Measurements from ENCODE around the gene SRGAP3. TPM values are rescaled to one million over a fixed set of nuclear protein-coding genes. Genes with fewer than 3 reads are reported as not detected.

SRGAP3 gene
- total RNA-seq, 1 donor from 2014 or later, result 0.99 TPM

- Mint-ChIP-seq H3K9me3 (ENCODE audit: low read depth) (no peaks in the 10 kb centered on the region), H3K27ac (ENCODE audit: unreplicated experiment) (no peak overlapping the region), H3K27me3 (ENCODE audit: low read depth) (peaks cover 11% of the 10 kb centered on the region), H3K36me3 (ENCODE audit: low read depth) (peaks cover 2% of the 10 kb centered on the region), H3K4me3 (ENCODE audit: unreplicated experiment) (no peak overlapping the region), H3K4me1 (ENCODE audit: low read depth) (peaks cover 8% of the 10 kb centered on the region)
- TF ChIP-seq, protein P1, sequence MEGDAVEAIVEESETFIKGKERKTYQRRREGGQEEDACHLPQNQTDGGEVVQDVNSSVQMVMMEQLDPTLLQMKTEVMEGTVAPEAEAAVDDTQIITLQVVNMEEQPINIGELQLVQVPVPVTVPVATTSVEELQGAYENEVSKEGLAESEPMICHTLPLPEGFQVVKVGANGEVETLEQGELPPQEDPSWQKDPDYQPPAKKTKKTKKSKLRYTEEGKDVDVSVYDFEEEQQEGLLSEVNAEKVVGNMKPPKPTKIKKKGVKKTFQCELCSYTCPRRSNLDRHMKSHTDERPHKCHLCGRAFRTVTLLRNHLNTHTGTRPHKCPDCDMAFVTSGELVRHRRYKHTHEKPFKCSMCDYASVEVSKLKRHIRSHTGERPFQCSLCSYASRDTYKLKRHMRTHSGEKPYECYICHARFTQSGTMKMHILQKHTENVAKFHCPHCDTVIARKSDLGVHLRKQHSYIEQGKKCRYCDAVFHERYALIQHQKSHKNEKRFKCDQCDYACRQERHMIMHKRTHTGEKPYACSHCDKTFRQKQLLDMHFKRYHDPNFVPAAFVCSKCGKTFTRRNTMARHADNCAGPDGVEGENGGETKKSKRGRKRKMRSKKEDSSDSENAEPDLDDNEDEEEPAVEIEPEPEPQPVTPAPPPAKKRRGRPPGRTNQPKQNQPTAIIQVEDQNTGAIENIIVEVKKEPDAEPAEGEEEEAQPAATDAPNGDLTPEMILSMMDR (IDR thresholded peaks at IDR 0.05), result no peak
- no peak for DNase-seq (ENCODE audit: low spot score)
Observed at GRCh38 chr3:9223672-9224071, 25.8 kb downstream of the SRGAP3 start.

- H3K4me3 Mint-ChIP-seq (ENCODE audit: unreplicated experiment), result no peak overlapping the region
- H3K27me3 Mint-ChIP-seq (ENCODE audit: low read depth), result peaks cover 11% of the 10 kb centered on the region
- H3K9me3 Mint-ChIP-seq (ENCODE audit: low read depth), result no peaks in the 10 kb centered on the region
- TF ChIP-seq, protein P1 (IDR thresholded peaks at IDR 0.05), result no peak
- no peak for DNase-seq (ENCODE audit: low spot score)
- H3K36me3 Mint-ChIP-seq (ENCODE audit: low read depth), result peaks cover 2% of the 10 kb centered on the region
- peaks cover 8% of the 10 kb centered on the region for H3K4me1 Mint-ChIP-seq (ENCODE audit: low read depth)
- no peak overlapping the region for H3K27ac Mint-ChIP-seq (ENCODE audit: unreplicated experiment)
Observed at GRCh38 chr3:9222956-9223639, 26.3 kb downstream of the SRGAP3 start.

DNA sequence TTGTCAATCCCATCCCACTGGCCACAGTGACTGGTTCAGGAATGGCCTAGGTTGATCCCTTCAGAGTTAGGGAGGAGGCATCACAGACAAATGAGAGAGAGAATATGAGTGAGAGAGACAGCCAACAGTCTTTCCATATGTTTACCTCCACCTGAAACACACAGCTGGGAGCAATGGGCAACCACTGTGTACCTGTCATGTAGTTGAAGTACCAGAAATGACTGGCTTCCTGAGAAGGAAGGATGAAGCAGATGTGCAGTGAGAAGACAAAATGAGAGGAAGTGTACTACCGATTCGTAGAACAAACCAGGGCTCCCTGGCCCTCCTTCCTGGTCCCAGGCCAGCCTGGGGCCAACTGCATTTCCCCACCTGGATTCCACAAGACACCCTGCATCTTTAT, 27.4 kb downstream of the SRGAP3 start:
- Mint-ChIP-seq H3K4me1 (ENCODE audit: low read depth) (peaks cover 8% of the 10 kb centered on the region), H3K27me3 (ENCODE audit: low read depth) (peaks cover 11% of the 10 kb centered on the region), H3K9me3 (ENCODE audit: low read depth) (no peaks in the 10 kb centered on the region), H3K36me3 (ENCODE audit: low read depth) (peaks cover 2% of the 10 kb centered on the region), H3K4me3 (ENCODE audit: unreplicated experiment) (no peak overlapping the region), H3K27ac (ENCODE audit: unreplicated experiment) (no peak overlapping the region)
- TF ChIP-seq, protein P1 (IDR thresholded peaks at IDR 0.05), result no peak
- DNase-seq (ENCODE audit: low spot score), result no peak

GRCh38 chr3:9218514-9218846, 31.0 kb downstream of the SRGAP3 start:
- TF ChIP-seq, protein P1 (IDR thresholded peaks at IDR 0.05), result no peak
- H3K27ac Mint-ChIP-seq (ENCODE audit: unreplicated experiment), result no peak overlapping the region

GRCh38 chr3:9217784-9218513, 31.5 kb downstream of the SRGAP3 start:
- TF ChIP-seq, protein P1 (IDR thresholded peaks at IDR 0.05), result no peak
- Mint-ChIP-seq H3K9me3 (ENCODE audit: low read depth) (no peaks in the 10 kb centered on the region), H3K36me3 (ENCODE audit: low read depth) (peaks cover 2% of the 10 kb centered on the region), H3K27ac (ENCODE audit: unreplicated experiment) (no peak overlapping the region), H3K4me1 (ENCODE audit: low read depth) (peaks cover 9% of the 10 kb centered on the region), H3K4me3 (ENCODE audit: unreplicated experiment) (no peak overlapping the region), H3K27me3 (ENCODE audit: low read depth) (peaks cover 9% of the 10 kb centered on the region)
- no peak for DNase-seq (ENCODE audit: low spot score)

More at GRCh38 chr3:9218514-9218846, 31.0 kb downstream of the SRGAP3 start:
- Mint-ChIP-seq H3K36me3 (ENCODE audit: low read depth) (peaks cover 2% of the 10 kb centered on the region), H3K4me1 (ENCODE audit: low read depth) (peaks cover 9% of the 10 kb centered on the region), H3K4me3 (ENCODE audit: unreplicated experiment) (no peak overlapping the region), H3K9me3 (ENCODE audit: low read depth) (no peaks in the 10 kb centered on the region), H3K27me3 (ENCODE audit: low read depth) (peaks cover 9% of the 10 kb centered on the region)
- DNase-seq (ENCODE audit: low spot score), result no peak
